GM18505 (cell line): ENCODE results near the gene FNIP2.
"Not testable (repeated sequence)": the region's sequence is repeated elsewhere in the genome, so short reads cannot be mapped to it uniquely, and the experiment has no call there.

Experiments
- ATAC-seq: cut with Tn5 transposase; IDR thresholded peaks from one replicate; pipeline ENCODE4 v1.9.1; 2021; ENCODE audit not compliant: unreplicated experiment
- POLR2A ChIP-seq: IDR thresholded peaks from 4 replicates; pipeline ENCODE4 v1.6.1; 2011; ENCODE audit warnings: borderline replicate concordance; ENCODE audit not compliant: insufficient read depth, insufficient read length; ENCODE audit errors: extremely low read depth

FNIP2 gene

DNA sequence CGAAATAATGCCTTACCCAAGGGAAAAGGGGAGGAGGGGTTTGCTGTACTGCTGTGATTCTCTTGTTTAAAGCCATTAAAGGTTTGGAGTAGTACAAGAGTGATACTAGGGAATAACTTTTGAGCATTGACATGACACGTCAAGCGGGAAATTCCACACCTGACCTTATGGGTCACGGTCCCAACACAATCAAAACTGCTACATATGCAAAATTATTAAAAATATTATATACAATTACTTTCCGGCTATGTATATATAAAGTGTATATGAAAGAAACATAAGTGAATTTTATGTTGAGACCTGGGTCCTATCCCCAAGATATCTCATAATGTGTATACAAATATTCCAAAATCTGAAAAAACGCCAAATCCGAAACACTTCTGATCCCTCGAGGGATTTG, 21.0 kb downstream of the FNIP2 start:
- TF ChIP-seq POLR2A: no peak
- no peak for ATAC-seq

DNA sequence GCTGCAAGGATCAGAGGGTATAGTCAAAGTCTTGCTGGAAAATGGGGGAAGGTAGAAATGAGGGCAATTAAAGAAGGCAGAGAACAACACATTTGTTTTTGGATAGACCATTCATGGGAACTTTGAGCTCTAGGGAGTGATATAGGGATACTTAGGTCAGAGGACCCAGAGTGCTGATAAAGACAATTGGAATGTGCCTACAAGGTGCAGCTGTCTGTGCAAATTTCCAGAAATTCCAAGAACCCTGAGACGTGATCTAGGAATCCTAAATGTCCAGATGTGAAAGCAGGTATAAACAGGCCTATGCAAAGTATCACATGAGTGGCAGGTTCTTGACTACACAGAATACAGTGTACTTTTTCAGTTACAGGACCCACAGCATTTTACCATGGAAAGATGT, 24.2 kb downstream of the FNIP2 start:
- no peak for ATAC-seq
- TF ChIP-seq POLR2A: no peak

DNA sequence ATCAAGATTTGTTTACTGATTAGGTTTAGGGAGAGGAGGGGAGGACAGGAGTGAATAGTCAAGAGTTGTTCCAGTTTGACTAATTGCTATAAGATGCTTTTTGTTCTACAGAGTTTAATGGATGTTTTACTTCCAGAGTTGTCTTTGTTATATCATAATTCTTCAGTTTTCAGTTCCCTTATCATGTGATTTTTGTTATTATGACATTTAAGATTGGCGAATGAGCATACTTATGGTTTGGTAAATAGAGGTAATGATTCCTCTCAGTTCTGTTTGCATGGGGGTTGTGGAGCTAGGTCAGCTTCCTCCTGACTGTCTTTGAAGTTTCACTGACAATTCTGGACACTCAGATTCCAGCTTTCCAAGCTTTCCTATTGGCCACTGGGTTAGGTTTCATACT, 24.6 kb downstream of the FNIP2 start:
- ATAC-seq: not testable (repeated sequence)

DNA sequence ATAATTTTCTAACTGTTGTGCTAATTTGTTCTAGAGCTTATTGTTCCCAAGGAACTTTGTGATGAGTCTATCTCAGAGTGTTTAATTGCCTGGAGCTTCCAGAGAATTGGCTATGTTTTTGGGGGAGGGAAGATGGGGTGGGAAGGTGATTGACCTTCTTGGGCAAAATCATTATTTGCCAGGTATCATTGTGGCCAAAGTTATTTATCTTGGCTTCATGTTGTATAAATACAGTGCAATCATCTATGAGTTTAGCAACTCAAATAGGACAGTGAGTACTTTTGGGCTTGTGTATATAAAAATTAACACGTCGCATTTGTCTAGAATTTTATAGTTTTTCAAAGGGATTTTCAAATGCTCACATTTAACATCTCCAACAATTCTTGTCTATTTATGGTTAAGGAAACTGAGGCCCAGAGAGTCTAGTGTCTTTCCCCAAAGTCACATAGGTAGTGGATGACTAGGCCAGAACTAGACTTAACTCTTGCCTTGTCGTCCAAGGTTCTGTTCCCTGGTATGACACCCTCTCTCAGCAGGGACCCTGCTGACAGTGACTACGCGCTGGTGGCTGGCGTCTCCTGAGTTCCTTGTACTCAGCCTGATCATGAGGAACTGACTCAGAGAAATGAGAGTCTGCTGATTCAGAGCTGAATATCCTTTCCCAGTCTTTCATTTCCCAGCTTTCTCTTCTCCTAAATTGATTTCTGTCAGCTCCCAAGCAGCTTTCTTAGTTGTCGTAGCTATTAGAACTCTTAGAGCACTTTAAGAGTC, 27.7 kb downstream of the FNIP2 start:
- TF ChIP-seq POLR2A: no peak
- ATAC-seq: no peak

DNA sequence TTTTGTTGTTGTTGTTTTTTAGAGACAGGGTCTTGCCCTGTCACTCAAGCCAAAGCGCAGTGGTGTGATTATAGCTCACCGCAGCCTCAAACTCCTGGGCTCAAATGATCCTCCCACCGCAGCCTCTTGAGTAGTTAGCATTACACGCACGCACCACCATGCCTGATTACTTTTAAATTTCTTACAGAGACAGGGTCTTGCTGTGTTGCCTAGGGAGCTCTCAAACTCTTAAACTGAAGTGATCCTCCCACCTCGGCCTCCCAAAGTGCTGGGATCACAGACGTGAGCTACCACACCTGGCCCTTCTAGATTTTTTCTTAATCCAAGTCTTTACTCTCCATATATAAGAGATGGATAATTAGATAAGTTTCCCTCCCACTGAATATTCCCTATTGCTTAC, 29.2 kb downstream of the FNIP2 start:
- TF ChIP-seq POLR2A: no peak
- ATAC-seq: no peak

DNA sequence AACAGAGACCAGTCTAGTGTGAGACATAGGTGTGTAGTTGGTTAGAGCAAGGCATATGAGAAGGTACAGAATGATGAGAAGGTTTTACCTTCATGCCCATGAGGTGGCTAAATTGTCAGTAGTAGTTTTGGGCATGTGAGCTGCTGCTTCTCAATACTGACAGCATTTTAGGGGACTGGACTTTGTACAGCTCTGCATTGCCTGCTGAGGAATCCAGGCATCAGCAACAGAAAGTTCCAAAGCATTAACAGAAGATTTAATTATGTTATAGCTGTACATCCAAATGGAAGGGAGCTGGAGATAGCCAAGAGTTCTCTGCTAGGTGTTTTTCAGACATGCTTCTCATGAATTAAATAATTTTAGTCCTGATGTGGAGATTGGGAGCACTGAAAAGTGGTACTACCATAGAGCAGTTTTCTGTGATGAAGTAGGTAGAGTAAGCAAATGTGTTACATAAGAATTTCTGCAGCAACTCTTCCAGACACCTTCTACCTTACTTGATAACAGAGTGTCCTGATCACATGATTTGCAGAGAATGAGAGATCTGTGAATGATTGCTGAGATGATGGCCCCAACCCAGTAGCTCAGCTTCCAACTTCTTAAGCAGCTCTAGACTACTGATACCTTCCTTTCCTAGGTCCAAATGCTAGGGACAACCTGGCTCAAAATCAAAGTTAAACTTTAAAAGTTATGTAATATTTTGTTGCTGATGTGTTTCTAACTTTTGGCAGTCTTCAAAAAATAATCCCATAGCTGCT, 30.4 kb downstream of the FNIP2 start:
- no peak for ATAC-seq
- TF ChIP-seq POLR2A: no peak

DNA sequence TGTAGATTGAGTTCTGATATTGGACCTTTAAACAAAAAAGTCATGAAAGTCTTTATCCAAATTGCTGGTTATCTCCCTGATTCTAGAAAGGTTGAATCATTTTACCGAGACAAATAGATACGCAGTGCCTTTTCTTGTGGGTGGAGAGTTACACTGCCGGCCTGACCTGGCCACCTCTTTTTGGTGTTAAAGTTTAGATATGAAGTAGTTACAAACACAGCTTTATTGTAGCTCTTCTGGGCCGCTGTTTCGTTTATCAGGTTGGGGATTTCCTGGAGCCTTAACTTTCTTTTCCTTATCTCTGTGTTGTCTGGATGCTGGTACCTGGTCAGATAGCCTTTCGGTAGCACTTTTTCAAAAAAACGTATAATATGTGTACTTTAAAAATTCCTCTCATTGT, 31.0 kb downstream of the FNIP2 start:
- TF ChIP-seq POLR2A: no peak
- no peak for ATAC-seq

DNA sequence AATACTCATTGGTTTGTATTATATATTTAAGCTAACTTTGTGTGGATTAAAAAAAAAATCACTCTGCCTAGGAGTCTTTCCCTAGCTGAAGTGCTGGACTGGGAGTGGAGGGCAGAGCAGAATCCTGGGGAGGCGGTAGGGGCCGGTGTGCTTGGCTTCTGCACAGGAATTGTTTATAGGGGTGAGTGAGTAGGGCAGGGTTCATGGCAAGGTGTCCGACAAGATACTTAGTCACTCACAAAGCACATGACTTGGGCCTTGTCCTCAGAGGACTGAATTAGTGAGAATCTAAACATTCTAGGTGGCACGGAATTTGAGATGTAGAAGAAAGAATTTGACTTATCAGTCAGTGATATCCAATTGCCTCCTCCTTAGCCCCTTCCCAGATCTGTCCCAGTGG, 32.2 kb downstream of the FNIP2 start:
- no peak for TF ChIP-seq POLR2A
- no peak for ATAC-seq

DNA sequence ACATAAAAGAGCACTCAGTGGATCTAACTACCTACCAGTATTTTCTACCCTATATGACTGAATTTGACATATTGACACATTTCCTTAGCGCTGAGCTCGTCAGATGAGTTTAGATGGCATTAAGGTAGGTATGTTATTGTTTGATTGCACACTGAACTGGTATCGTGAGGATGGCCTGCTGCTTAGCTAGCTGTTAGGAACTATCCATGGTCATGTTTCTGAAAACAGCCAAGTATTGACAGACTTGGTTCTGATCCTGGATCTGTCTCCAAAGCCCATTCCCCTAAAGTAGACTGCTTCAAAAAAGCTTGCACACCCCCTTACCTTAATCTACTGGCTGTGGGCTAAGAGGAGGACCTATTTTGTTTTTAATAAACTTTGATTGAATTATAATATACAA, 32.9 kb downstream of the FNIP2 start:
- ATAC-seq: no peak
- TF ChIP-seq POLR2A: no peak

DNA sequence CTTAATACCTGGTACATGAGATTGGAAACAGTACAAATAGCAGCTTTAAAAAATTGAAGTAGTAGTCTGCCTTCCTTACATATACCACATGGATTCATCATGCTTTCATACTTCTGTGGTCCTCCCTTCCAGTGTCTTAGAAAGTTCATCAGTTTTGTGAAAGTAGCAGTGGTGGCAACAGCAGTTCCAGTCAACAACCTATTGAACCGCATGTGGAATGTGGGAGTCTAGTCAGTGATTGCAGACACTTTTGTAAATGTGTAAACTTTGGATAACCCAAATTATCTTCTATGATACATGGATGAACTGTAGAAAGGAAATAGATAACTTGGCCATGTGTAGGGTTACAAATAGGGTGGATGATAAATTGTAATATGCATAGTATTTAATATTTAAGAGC, 34.1 kb downstream of the FNIP2 start:
- TF ChIP-seq POLR2A: no peak
- ATAC-seq: no peak

DNA sequence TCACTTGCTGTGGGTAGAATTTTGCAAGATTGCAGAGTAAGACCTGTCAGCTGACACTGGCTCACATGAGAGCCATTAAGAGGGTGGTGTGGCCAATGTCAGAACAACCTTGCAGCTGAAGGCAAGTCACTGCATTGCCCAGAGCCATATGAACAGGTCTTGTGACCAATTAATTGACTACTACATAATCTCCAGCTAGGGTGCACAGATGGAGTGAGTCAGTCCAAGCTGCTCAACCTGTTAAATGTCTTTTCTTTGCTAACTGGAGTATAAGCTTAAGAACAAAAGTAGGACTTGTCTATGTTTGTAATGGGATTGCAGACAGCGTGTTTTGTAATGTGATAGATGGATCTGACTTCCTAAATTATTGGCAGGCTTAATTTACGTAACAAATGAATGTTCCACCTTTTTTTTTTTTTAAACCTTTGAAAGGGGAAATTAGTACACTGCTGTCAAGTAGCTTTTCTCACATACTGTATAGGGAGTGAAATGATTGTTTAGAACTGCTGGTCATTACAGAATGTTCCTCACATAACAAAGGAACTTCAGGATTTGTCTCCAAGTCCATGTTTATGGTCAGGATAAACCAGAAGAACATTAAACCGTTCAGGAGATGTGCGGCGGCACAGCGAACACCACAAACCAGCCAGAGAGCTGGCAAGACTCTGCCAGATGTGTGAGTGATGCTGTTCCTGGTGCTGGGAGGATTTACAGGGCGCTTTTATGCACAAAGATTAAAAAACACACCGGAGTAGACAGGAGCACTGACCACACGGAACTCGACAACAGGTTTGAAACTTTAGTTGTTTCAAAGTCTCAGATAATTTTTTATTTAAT, 37.0 kb downstream of the FNIP2 start:
- ATAC-seq: no peak
- TF ChIP-seq POLR2A: no peak

DNA sequence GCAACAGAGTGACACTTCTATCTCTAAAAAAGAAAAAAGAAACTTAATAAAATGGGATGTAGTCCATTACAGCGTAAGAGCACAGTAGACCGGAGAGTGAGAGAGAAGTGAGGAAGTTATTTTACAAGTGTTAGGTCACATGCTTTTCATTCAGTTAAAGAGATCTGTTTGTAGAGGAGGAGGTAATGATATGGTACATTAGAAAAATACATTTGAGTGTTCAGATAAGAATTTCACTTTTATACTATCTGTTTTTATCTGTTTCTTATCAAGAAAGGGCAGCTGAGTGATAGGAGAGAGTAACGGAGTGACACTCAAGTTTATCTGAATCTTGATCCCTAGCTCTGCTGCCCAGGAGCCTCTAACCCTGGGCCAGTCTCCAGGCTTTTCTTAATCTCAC, 38.9 kb downstream of the FNIP2 start:
- no peak for ATAC-seq
- TF ChIP-seq POLR2A: no peak

DNA sequence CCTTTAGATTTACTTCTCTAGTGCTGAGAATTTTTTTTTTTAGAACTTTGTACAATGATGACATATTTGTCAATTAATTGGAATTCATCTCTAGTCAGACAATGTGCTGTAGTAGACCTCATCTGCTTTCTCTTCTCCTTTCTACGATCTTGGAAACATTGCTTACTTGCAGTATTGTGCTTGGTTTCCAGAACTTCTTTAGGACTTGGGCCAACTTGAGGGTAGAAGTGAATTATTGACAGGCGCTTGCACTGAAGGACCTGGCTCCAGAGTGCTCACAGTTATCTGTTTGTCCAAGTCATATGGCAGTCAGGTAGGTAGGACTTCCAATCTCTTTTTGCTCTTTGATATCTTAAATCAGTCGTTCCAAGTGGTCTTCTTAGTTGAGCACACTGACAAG, 39.6 kb downstream of the FNIP2 start:
- no peak for ATAC-seq

DNA sequence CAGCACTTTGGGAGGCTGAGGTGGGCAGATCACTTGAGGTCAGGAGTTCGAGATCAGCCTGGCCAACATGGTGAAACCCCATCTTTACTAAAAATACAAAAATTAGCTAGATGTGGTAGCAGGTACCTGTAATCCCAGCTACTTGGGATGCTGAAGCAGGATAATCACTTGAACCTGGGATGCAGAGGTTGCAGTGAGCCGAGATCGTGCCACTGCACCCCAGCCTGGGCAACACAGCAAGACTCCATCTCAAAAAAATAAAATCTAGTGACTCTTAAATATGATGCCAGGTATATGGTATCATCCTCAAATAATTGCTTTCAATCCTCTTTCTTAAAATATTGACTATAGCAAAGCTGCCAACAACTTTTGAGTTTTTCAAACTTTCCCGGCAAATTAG, 40.4 kb downstream of the FNIP2 start:
- ATAC-seq: not testable (repeated sequence)

More for the DNA sequence above, 39.6 kb downstream of the FNIP2 start:
- no peak for TF ChIP-seq POLR2A
